HG02970 (cell line): ENCODE measurements around the gene RIMBP3C.
"Not testable (repeated sequence)": the region's sequence is repeated elsewhere in the genome, so short reads cannot be mapped to it uniquely, and the experiment has no call there.

ENCODE experiments used
- ATAC-seq: cut with Tn5 transposase; IDR thresholded peaks from one replicate; pipeline ENCODE4 v1.9.1; 2021; ENCODE audit warnings: mild to moderate bottlenecking, moderate library complexity, moderate number of reproducible peaks; ENCODE audit not compliant: unreplicated experiment, low FRiP score

Gene RIMBP3C

DNA sequence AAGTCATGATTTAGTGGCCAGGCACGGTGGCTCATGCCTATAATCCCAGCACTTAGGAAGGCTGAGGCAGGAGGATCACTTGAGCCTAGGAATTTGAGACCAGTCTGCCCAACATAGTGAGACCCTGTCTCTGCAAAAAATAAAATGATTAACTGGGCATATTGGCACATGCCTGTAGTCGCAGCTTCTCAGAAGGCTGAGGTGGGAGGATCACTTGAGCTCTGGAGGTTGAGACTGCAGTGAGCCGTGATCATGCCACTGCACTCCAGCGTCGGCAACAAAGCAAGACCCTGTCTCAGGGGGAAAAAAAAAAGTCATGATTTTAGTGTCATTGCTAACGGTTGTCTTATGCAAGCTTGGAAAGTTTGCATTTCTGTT, 28.2 kb upstream of the RIMBP3C start:
- ATAC-seq, result no peak

GRCh38 chr22:21573750-21574494, 22.7 kb upstream of the RIMBP3C start:
- ATAC-seq, result no peak

DNA sequence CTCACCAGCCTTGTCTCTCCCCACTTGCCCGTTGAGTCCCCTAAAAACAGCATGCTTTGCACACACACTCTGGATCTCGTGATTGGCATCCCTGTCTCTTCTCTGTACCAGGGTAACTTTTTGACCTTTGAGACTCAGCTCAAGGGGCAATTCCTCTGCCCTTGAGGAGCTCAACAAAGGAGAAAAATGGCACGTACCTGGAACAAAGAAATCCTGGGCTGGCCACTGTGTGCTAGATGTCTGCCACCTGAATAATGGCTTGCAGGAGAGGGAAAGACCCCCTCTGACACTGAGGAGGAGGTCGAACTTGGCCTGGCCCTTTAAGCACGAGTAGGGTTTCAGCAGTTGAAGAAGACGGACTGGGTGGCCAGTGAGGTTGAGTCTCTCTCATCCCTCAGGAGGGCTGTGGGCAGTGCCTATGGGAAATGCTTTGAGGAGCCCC, 22.1 kb upstream of the RIMBP3C start:
- no peak for ATAC-seq

GRCh38 chr22:21571679-21572078, 20.4 kb upstream of the RIMBP3C start:
- ATAC-seq, result no peak

GRCh38 chr22:21570398-21570797, 19.1 kb upstream of the RIMBP3C start:
- ATAC-seq, result no peak

DNA sequence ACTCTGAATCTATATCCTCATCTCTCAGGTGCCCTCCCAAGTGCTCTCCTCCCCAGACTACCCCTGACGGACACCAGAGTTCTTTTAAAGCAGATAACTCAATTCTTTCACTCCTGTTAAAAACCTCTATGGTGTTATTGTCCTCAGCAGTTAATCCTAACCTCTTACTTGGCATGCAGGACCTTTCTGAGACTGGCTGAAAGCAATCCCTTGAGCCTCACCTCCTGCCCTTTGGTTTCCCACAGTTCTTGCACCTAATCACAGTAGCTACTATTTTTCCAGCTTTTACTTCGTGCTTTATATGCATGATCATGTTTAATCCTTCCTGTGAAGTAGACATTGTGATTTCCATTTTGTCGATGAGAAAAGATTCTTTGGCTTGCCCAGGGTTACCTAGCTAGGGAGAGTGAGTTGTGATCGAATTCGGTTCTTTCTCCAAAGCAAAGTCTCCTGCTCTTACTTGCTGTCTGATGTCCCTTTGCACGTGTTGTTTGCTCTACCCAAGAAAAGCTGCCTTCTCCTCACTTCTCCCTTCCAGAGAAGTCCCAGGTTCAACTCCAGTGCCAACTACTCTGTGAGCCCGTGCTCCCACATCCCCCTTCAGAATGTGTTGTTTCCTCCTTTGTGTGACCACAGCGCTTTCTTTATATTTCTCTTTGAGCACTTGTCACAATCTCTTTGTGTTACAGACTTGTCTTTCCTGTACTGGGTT, 18.4 kb upstream of the RIMBP3C start:
- no peak for ATAC-seq

GRCh38 chr22:21569076-21569427, 17.8 kb upstream of the RIMBP3C start:
- ATAC-seq, result not testable (repeated sequence)

- ATAC-seq, result no peak
Measured at GRCh38 chr22:21568347-21569075, 17.2 kb upstream of the RIMBP3C start.

DNA sequence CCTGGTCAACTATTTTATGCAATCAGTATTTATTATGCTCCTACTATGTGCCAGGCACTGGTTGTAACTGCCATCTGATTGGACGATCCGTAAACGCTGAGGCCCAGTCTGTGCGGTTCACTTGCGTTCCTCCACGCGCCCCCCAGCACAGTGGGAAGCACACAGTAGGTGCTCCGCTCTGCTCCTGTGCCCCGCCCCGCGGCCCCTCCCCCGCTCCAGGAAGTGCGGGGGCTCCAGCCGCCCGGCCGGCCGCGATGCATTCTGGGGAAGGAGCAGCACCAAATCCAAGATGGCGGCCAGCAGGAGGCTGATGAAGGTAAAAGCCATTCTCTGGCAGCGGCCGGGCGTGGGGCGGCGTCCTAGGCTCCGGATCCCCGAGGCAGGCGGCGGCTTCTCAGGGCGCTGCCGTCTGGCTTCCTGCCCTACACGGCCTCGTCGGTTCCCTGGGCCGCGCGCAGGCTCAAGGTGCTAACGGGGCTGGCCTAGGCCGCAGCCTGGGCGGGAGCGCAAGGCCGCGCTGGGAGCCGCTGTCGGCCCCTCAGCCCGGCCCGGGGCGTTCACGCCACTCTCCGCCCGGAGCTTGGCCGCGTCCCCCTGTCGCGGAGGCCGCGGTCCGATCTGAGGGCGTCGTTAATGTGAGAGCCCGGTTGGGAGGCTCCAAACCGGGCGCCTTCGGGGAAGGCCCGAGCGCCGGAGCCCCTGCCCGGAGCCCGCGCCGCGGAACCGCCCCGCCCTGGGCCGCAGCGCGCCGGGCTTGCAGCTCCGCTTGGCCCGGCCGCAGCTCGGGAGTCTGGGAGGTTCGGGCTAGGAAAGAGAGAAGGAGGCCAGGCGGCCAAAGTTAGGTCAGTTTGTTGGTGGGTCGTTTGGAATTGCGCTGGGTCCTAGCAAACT, 16.4 kb upstream of the RIMBP3C start, which contains the start of gene UBE2L3:
Gene UBE2L3, plus strand, starts transcription at position 259 of the 891 bp plus-strand sequence. Its CDS starts 31 bp downstream, at position 290.
- ATAC-seq, result peak; percentile 63

DNA sequence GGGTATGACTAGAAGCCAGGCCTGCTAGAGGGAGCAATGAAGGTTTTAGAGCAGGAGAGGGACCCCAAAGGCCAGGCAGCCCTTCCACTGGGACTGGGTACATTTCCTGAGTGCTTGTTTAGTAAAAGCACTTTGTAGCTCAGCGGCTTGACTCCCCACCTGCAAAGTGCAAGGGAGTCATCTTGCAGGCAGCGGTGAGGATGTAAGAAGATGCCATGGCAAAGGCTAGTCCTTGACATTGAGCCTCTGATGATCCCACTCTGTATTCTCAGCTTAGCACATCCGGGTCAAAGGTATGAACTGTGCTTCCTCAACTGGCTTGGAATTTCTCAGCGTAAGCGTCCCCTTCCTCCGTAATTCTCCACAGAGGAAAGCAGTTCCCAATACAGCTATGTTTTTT, 13.2 kb upstream of the RIMBP3C start:
- no peak for ATAC-seq

DNA sequence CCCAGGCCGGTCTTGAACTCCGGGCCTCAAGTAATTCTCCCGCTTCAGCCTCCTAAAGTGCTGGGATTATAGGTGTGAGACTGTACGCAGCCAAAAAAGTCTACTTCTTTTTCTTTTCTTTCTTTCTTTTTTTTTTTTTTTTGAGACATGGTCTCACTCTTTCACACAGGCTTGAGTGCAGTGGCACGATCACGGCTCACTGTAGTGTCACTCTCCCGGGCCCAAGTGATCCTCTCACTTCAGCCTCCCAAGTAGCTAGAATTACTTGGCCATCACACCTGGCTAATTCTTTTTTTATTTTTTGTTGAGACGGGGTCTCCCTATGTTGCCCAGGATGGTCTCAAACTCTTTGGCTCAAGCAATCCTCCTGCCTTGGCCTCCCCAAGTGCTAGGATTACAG, 12.7 kb upstream of the RIMBP3C start:
- no peak for ATAC-seq

GRCh38 chr22:21560657-21561056, 9.4 kb upstream of the RIMBP3C start:
- not testable (repeated sequence) for ATAC-seq

DNA sequence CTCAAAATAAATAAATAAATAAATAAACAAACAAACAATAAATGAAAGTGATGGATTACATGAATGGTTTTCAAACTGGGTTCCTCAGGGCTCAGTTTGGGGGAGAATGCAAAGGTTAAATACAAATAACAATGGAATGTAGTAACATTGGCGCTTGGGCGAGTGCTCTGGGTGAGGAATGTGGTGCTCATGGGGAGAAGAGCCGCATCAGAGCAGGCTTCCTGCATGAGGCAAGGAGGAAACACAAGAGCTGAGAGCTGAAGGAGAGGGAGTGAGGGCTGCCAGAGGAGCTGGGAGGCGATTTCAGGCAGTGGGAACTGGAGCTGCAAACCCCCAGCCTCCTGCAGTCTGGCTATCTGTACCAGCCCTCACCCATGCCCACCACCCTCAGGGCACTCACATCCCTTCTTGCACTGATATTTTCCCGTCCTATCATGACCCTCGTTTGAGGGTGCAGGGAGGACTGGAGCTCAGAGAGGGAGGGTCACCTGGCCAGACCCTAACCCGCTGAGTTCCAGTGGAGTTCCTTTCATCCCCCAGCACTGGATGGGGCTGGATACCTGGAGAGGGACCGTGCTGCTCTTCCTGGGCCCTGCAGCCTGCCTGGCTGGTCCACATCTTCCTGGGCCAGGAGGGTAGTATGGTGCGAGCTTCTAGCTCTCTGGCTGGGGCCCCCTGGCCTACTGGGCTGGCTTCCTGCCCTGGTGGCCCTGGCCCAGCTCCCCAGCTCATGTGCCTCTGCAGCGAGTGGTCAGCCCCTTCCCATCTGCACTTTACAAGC, 8.3 kb upstream of the RIMBP3C start:
- not testable (repeated sequence) for ATAC-seq

- peak; percentile 39 for ATAC-seq
Measured at GRCh38 chr22:21550678-21551047, 598 bp downstream of the RIMBP3C start.

GRCh38 chr22:21550008-21550677, 1.1 kb downstream of the RIMBP3C start:
- peak; percentile 64 for ATAC-seq

DNA sequence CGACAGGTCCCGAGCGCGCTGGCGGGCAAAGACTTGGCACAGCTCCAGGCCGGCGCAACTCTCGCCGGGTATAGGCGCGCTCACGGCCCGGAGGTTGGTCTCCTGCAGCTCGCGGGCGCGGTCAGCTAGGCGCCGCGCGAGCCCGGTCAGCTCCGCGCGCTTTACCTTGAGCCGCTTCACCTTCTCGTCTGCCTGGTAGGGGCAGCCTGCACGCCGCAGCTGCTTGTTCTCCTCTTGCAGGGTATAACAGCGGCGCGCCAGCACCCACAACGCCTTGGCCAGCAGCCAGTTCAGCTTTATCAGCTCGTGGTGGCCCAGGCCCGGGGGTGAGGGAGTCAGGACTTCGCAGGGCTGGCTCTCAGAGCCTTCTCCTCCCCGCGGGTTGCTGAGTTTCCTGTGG, 1.7 kb downstream of the RIMBP3C start:
- not testable (repeated sequence) for ATAC-seq

DNA sequence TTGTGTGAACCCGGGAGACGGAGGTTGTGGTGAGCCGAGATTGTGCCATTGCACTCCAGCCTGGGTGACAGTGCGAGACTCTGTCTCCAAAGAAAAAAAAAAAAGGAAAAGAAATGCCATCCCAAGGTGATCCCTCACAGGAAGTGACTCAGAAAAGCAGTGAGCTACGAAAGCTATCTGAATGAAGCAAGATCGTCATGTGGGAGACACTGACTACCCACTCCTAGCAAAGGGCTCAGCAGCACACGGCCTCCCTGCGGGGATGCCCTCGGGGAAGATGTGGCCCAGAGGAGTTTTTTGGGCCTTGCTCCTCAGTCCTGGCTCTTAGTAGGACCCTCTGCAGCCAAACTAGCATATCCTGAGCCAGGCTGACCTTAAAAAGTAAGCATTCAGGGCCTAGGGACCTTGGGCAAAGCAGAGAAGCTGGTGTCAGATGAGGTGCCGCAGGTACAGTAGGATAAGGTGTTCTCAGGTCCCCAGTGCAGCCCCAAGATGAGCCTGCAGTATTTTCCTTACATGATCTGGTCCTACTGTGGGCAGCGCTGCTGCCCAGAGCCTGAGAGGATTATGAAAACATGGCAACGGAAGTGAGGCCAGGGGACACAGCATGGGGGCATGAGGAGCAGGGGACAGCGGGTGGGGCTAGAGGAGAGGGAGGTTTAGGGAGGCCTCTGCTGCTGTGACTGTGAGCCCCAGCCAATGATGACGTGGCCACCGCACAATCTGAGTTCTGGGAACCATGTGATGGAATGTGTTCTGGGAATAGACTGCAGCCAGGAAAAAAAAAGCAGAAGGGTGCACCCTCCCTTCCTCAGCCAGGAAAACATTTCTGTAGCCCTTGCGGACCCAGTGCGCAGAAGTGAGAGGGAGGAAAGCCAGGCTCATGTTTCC, 6.6 kb downstream of the RIMBP3C start:
- not testable (repeated sequence) for ATAC-seq

- ATAC-seq, result not testable (repeated sequence)
Measured at GRCh38 chr22:21539862-21540261, 11.4 kb downstream of the RIMBP3C start.
